K562 (cell line): ENCODE measurements around the gene PARD3. TPM values are rescaled to one million over a fixed set of nuclear protein-coding genes. Genes with fewer than 3 reads are reported as not detected.

ENCODE experiments used
- ATF1 ChIP-seq, 2 experiments: fragments of 450-650 bp in 1 of 2; IDR thresholded peaks; 2 replicates each; pipeline ENCODE4 v1.6.1; 2016; ENCODE audit warnings: missing compliant biosample characterization in 1 of 2, missing genetic modification characterization in 1 of 2
- CTBP1 ChIP-seq: fragments of 450-650 bp; IDR thresholded peaks from 2 replicates; pipeline ENCODE4 v1.6.1; 2016; ENCODE audit warnings: borderline replicate concordance
- EWSR1 ChIP-seq: fragments of 450-650 bp; IDR thresholded peaks from 2 replicates; pipeline ENCODE4 v1.6.1; 2018; ENCODE audit warnings: borderline replicate concordance, mild to moderate bottlenecking, low read depth, moderate library complexity; ENCODE audit not compliant: partially characterized antibody
- KAT7 ChIP-seq: sonication (generic); formaldehyde crosslinking; IDR thresholded peaks from 2 replicates; pipeline ENCODE4 v1.8.0; 2022; ENCODE audit warnings: missing genetic modification reagents, mild to moderate bottlenecking, borderline replicate concordance
- NELFE ChIP-seq: IDR thresholded peaks from 2 replicates; pipeline ENCODE4 v1.6.1; 2011; ENCODE audit warnings: mild to moderate bottlenecking; ENCODE audit not compliant: insufficient read depth, insufficient read length
- NR2F6 ChIP-seq: fragments of 450-650 bp; formaldehyde crosslinking; IDR thresholded peaks from 2 replicates; pipeline ENCODE4 v1.4.0; 2020; ENCODE audit warnings: mild to moderate bottlenecking
- ZFP1 ChIP-seq: fragments of 450-650 bp; formaldehyde crosslinking; IDR thresholded peaks from 2 replicates; pipeline ENCODE4 v1.4.0; 2020; ENCODE audit warnings: mild to moderate bottlenecking, mixed read lengths
- ZNF184 ChIP-seq: sonication (generic); formaldehyde crosslinking; IDR thresholded peaks from 2 replicates; pipeline ENCODE4 v1.5.0; 2020; ENCODE audit warnings: missing genetic modification reagents
- polyA plus RNA-seq, 8 experiments: library from polyadenylated mRNA; depleted of rRNA in 4 of 8; stranded (reverse) in 5 of 8; unstranded in 3 of 8; fragments of >200 nt; fragmentation: Nextera tagmentation in 2 of 8; fragmentation: Illumina TruSeq in 1 of 8; extraction: Ambion mirVana in 2 of 8; extraction: Trizol in 1 of 8; gene quantifications; 2 replicates each; pipeline versions ENCODE4 v1.2.1 to v1.2.3, GENCODE V29; 2011 to 2014; ENCODE audit warnings: inconsistent platforms in 1 of 8, missing spikeins in 1 of 8
- total RNA-seq, 7 experiments: library from RNA; depleted of rRNA in 6 of 7; stranded (reverse); fragments of >200 nt in 6 of 7; fragmentation: Illumina TruSeq in 2 of 7; extraction: Trizol in 2 of 7; gene quantifications; 2 replicates each; pipeline versions ENCODE4 v1.2.1 to v1.2.3, GENCODE V29; 2011 to 2021; ENCODE audit warnings: low replicate concordance in 1 of 7
- TF ChIP-seq, protein P1 (sequence below): IDR thresholded peaks from 3 replicates; pipeline ENCODE4 v1.6.1; 2011; ENCODE audit warnings: borderline replicate concordance, mild to moderate bottlenecking, moderate library complexity; ENCODE audit not compliant: insufficient read length; ENCODE audit errors: extremely low read depth
- TF ChIP-seq, protein P2 (sequence below): sonication (generic); formaldehyde crosslinking; IDR thresholded peaks from 2 replicates; pipeline ENCODE4 v1.8.0; 2023; ENCODE audit warnings: mild to moderate bottlenecking, missing genetic modification reagents

Gene PARD3
- total and polyA plus RNA-seq, 9 of the 15 experiments (the other 6 are each of a cell fraction or from before 2014, with no cell fraction given), result 2.7 to 11.7 (median 7.7) TPM

GRCh38 chr10:34653530-34653929, 161.6 kb downstream of the PARD3 start (continued):
- TF ChIP-seq, protein P1, sequence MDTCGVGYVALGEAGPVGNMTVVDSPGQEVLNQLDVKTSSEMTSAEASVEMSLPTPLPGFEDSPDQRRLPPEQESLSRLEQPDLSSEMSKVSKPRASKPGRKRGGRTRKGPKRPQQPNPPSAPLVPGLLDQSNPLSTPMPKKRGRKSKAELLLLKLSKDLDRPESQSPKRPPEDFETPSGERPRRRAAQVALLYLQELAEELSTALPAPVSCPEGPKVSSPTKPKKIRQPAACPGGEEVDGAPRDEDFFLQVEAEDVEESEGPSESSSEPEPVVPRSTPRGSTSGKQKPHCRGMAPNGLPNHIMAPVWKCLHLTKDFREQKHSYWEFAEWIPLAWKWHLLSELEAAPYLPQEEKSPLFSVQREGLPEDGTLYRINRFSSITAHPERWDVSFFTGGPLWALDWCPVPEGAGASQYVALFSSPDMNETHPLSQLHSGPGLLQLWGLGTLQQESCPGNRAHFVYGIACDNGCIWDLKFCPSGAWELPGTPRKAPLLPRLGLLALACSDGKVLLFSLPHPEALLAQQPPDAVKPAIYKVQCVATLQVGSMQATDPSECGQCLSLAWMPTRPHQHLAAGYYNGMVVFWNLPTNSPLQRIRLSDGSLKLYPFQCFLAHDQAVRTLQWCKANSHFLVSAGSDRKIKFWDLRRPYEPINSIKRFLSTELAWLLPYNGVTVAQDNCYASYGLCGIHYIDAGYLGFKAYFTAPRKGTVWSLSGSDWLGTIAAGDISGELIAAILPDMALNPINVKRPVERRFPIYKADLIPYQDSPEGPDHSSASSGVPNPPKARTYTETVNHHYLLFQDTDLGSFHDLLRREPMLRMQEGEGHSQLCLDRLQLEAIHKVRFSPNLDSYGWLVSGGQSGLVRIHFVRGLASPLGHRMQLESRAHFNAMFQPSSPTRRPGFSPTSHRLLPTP, result no peak
- TF ChIP-seq ZFP1, result no peak
- TF ChIP-seq KAT7 (CRISPR knock-in tag), result no peak
- no peak for TF ChIP-seq ZNF184 (CRISPR knock-in tag)
- TF ChIP-seq ATF1 (CRISPR knock-in tag; IDR thresholded peaks at IDR 0.05), result no peak
- TF ChIP-seq ATF1 (tag; IDR thresholded peaks at IDR 0.05), result no peak
- TF ChIP-seq NELFE, result no peak
- TF ChIP-seq NR2F6, result no peak
- no peak for TF ChIP-seq EWSR1
- no peak for TF ChIP-seq CTBP1
- TF ChIP-seq, protein P2, sequence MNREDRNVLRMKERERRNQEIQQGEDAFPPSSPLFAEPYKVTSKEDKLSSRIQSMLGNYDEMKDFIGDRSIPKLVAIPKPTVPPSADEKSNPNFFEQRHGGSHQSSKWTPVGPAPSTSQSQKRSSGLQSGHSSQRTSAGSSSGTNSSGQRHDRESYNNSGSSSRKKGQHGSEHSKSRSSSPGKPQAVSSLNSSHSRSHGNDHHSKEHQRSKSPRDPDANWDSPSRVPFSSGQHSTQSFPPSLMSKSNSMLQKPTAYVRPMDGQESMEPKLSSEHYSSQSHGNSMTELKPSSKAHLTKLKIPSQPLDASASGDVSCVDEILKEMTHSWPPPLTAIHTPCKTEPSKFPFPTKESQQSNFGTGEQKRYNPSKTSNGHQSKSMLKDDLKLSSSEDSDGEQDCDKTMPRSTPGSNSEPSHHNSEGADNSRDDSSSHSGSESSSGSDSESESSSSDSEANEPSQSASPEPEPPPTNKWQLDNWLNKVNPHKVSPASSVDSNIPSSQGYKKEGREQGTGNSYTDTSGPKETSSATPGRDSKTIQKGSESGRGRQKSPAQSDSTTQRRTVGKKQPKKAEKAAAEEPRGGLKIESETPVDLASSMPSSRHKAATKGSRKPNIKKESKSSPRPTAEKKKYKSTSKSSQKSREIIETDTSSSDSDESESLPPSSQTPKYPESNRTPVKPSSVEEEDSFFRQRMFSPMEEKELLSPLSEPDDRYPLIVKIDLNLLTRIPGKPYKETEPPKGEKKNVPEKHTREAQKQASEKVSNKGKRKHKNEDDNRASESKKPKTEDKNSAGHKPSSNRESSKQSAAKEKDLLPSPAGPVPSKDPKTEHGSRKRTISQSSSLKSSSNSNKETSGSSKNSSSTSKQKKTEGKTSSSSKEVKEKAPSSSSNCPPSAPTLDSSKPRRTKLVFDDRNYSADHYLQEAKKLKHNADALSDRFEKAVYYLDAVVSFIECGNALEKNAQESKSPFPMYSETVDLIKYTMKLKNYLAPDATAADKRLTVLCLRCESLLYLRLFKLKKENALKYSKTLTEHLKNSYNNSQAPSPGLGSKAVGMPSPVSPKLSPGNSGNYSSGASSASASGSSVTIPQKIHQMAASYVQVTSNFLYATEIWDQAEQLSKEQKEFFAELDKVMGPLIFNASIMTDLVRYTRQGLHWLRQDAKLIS (CRISPR knock-in tag), result no peak
